ENCODE measurements around the gene POTED.
"Not testable (repeated sequence)": the region's sequence is repeated elsewhere in the genome, so short reads cannot be mapped to it uniquely, and the experiment has no call there.

GRCh38 chr21:13651746-13652145 is 42.2 kb downstream of the POTED start:
- not testable (repeated sequence) for TF ChIP-seq POLR2A, CTCF (IDR thresholded peaks at IDR 0.05)
